ENCODE results near the gene ANO3.

ANO3 gene

DNA sequence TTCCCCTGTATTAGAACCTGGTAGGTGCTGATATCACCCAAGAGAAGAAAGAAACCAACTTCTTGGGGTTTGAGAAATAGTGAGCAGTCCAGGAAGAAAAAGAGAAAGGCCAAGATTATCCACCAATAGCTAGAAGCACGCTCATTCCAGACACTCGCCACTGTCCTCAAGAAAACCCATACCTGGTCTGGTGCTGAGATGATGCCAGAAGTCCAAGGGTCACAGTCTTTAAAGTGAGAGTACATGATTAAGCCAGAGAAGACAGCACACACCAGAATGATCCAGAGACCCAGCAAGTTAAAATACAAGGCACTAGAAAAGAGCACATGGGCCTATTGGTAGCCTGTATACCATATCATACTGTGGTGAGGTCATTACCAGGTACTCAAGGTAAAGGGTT, 366.3 kb downstream of the ANO3 start:
- H3K4me1 Mint-ChIP-seq = peaks cover 14% of the 10 kb centered on the region
- TF ChIP-seq, protein P1, sequence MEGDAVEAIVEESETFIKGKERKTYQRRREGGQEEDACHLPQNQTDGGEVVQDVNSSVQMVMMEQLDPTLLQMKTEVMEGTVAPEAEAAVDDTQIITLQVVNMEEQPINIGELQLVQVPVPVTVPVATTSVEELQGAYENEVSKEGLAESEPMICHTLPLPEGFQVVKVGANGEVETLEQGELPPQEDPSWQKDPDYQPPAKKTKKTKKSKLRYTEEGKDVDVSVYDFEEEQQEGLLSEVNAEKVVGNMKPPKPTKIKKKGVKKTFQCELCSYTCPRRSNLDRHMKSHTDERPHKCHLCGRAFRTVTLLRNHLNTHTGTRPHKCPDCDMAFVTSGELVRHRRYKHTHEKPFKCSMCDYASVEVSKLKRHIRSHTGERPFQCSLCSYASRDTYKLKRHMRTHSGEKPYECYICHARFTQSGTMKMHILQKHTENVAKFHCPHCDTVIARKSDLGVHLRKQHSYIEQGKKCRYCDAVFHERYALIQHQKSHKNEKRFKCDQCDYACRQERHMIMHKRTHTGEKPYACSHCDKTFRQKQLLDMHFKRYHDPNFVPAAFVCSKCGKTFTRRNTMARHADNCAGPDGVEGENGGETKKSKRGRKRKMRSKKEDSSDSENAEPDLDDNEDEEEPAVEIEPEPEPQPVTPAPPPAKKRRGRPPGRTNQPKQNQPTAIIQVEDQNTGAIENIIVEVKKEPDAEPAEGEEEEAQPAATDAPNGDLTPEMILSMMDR (IDR thresholded peaks at IDR 0.05) = no peak
- no peaks in the 10 kb centered on the region for H3K36me3 Mint-ChIP-seq (ENCODE audit: low read depth)
- H3K4me3 Mint-ChIP-seq = no peak overlapping the region
- no peak for DNase-seq
- H3K27me3 Mint-ChIP-seq (ENCODE audit: low read depth, poor library complexity) = no peaks in the 10 kb centered on the region
- no peak overlapping the region for H3K27ac Mint-ChIP-seq
- H3K9me3 Mint-ChIP-seq = no peaks in the 10 kb centered on the region

- Mint-ChIP-seq H3K4me1 (peaks cover 14% of the 10 kb centered on the region), H3K36me3 (ENCODE audit: low read depth) (no peaks in the 10 kb centered on the region), H3K27ac (no peak overlapping the region), H3K4me3 (no peak overlapping the region), H3K27me3 (ENCODE audit: low read depth, poor library complexity) (no peaks in the 10 kb centered on the region), H3K9me3 (no peaks in the 10 kb centered on the region)
- no peak for DNase-seq
- TF ChIP-seq, protein P1 (IDR thresholded peaks at IDR 0.05) = no peak
These were observed 368.8 kb downstream of the ANO3 start for GRCh38 chr11:26700574-26701235.

DNA sequence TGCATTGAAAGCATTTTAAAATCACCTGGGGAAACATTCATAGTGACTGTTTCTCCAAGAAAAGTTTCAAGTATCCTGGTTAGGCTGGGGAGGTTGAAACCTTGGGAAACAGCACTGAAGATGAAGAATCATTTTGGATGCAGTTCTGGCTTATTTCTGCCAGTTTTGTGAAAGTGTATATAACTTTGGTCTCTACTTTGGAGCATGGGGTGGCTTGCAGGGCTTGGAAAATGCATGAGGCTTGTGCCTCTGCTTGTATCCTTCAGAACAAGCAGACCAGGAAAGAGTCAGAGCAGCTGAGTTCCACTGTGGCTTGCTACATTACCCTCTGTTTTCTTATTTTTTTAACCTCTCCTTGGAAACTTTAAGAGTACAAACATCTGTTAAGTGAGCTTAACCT, 370.5 kb downstream of the ANO3 start:
- no peak overlapping the region for H3K4me3 Mint-ChIP-seq

DNA sequence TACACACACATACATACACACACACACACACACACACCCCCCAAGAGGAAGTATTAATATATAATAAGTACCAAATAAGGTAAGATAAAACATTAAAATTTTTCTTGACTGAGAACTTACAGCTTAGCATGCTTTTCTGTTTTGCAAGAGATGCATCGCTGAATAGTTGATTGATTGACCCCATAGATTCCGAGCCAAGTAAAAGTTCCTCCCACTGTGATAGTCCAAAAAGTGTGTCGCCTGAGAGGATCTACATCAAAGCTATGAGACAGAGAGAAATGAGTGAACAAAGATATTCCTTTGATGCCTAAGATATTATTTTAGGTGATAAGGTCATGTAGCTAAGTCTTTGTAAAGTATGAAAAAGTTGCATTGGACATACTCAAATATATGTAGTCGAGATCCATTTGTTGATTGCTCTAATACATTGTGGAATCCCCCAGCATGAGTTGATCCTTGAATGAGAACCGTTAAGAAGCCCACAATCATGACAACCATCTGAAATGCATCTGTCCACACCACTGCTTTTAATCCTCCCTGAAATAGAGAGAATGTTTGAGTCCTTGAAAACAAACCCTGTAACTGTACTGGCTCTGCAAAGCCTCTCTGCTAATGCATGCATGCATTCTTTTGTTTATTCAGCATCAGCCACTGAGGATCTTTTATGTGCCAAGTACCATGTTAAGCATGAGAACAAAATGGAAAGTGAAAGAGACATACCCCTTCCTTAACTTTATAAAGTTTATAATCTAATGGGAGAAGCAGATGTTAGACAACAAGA, 371.7 kb downstream of the ANO3 start:
- TF ChIP-seq, protein P1 (IDR thresholded peaks at IDR 0.05) = no peak
- no peak overlapping the region for H3K27ac Mint-ChIP-seq
- no peaks in the 10 kb centered on the region for H3K27me3 Mint-ChIP-seq (ENCODE audit: low read depth, poor library complexity)
- no peak overlapping the region for H3K4me3 Mint-ChIP-seq
- no peaks in the 10 kb centered on the region for H3K9me3 Mint-ChIP-seq
- DNase-seq = no peak
- H3K4me1 Mint-ChIP-seq = peaks cover 14% of the 10 kb centered on the region
- H3K36me3 Mint-ChIP-seq (ENCODE audit: low read depth) = no peaks in the 10 kb centered on the region

More for the DNA sequence above, 370.5 kb downstream of the ANO3 start:
- Mint-ChIP-seq H3K27ac (no peak overlapping the region), H3K4me1 (peaks cover 14% of the 10 kb centered on the region), H3K9me3 (no peaks in the 10 kb centered on the region), H3K36me3 (ENCODE audit: low read depth) (no peaks in the 10 kb centered on the region), H3K27me3 (ENCODE audit: low read depth, poor library complexity) (no peaks in the 10 kb centered on the region)
- DNase-seq = no peak
- TF ChIP-seq, protein P1 (IDR thresholded peaks at IDR 0.05) = no peak

- H3K27me3 Mint-ChIP-seq (ENCODE audit: low read depth, poor library complexity) = no peaks in the 10 kb centered on the region
- H3K9me3 Mint-ChIP-seq = no peaks in the 10 kb centered on the region
- no peak for DNase-seq
- no peaks in the 10 kb centered on the region for H3K36me3 Mint-ChIP-seq (ENCODE audit: low read depth)
- TF ChIP-seq, protein P1 (IDR thresholded peaks at IDR 0.05) = no peak
- no peak overlapping the region for H3K4me3 Mint-ChIP-seq
- no peak overlapping the region for H3K27ac Mint-ChIP-seq
- H3K4me1 Mint-ChIP-seq = peaks cover 14% of the 10 kb centered on the region
These were observed 372.3 kb downstream of the ANO3 start for GRCh38 chr11:26704249-26704648.
